NCI-H69 (cell line): Measurements from ENCODE around the gene GAS7.
"Not testable (repeated sequence)": the region's sequence is repeated elsewhere in the genome, so short reads cannot be mapped to it uniquely, and the experiment has no call there.

Experiments
- DNase-seq: peaks from one replicate; lab custom pipeline; 2025; lab: John Stamatoyannopoulos, UW

The GAS7 gene

DNA sequence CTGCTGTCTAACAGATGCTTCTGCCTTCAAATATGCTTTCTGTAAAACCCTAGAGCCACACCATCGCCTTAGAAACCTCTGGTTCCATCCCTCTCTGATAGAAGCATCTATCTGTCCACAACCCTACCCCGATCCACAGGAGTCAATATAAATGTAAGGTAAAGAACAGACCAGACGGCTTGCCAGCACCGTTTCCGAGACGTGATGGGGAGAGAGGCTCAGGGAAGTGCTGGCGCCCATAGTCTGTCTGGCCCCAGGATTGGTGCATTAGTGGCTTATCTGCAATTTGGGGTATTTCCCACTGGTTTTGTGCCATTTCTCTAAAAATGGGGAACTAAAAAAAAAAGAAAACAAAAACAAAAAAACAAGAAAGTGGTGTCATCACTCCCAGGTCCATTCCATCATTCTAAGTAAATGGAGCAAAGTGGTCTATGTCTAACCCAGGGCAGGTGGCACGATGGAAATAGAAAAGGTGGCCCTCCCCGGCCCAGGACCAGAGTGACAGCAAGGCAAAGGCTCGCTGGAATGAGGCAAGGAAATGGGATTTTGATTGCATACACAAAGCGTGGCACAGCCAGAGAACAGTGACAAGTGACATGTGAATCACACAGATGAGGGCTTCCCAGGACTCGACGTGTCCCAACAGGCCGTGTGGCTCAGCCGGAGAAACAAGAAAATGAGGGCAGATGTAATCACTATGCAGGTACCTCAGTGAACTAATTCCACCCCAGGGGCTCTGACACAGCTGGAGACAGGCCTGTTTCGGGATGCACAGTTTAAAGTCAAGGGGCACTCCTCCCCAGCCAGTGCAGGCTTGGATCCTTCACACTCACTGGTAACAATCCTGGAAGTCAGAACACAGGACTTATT lies 125.6 kb downstream of the GAS7 start:
- no peak for DNase-seq

DNA sequence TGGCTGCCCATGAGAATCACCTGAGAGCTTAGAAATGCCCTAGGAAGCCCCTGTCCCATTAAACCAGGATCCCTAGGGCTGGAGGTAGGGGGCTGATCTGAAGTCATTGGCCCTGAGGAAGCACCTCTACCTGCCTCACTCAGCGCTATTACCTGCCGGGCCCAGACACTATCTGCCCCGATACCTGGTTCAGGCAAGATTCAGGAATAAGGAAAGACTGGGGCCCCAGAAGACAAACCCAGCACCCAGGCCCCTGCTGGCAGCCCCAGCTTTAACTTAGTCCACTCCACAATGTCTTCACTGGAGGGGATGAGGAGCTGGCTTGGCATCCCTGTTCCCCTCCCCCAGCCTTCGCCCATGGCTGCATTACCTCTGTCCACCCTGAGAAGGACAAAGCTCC lies 126.3 kb downstream of the GAS7 start:
- no peak for DNase-seq

DNA sequence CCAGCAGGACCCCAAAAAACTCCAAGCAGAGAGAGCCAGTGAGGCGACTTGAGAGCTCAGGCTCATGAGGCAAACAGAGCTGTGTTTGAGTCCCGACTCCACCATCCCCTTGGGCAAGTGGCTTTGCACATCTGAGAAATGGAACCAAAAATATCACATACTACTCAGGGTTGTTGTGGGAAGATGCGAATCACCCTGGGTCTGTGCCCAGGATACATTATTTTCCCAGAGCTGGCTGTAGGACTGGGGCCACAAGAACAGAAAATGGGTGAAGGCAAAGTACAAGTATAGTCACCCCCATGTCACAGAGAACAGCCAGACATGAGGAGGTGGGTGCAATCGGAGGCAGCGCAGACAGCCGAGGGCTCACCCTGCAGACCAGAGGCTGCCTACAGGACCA lies 127.3 kb downstream of the GAS7 start:
- DNase-seq = no peak

DNA sequence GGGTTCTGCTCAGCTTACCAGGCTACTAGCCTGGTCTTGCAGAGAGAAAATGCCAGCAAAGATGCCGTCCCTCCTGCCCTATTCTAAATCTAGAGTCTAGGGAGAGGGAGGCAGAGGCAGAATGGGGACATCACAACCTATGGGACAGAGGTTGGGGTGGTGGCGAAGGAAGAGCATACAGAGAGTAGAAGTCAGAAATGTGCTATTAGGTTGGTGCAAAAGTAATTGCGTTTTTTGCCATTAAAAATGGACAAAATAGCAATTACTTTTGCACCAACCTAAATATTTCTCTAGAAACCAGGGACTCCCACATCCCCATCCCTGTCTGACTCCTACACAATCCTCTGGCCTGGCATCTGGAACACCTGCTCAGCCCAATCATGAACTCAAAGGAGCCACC lies 127.7 kb downstream of the GAS7 start:
- DNase-seq = no peak

DNA sequence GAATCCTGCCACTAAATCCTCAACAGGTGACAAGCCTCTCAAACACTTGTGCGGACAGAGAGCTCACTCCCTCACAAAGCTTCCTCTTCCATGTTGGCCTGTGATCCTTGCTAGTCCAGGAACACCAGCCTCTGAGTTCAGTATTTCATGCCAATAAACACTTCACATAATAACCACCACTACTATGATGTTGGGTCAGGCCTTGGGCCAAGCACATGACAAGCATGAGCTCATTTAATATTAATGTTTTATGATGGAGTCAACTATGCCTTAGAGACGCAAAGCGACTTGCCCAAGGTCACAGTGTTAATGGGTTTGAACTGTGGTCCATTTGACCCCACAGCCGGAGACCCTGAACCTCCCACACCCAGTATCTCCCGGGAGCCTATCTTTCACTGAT lies 129.1 kb downstream of the GAS7 start:
- no peak for DNase-seq

DNA sequence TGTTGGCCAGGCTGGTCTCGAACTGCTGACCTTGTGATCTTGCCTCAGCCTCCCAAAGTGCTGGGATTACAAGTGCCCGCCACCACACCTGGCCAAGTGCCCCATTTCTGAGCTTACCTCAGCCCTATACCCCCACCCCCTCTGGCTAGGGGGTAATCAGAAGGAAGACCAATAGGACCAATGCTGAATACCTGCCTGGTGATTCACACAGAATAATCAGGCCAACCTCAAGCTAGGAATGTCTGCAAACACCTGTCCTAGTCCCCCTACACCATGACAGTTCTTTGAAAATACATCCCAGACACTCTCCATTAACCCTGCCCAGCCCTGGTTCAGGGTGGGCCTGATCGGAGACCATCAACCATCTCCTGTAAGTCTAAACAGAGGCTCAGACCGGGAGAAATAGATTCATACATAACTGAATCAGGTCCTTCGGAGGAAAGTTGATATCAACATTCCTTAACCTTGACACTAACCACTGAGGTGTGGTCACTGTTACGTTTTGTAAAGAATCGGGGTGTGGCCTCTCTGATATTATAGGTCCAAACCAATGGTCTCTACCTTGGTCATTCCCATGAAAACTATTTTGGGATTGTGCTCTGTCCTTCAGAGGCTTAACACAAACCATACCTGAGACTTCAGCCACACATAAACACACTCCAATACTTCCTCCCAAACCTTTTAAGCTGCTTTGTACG lies 130.8 kb downstream of the GAS7 start:
- no peak for DNase-seq

DNA sequence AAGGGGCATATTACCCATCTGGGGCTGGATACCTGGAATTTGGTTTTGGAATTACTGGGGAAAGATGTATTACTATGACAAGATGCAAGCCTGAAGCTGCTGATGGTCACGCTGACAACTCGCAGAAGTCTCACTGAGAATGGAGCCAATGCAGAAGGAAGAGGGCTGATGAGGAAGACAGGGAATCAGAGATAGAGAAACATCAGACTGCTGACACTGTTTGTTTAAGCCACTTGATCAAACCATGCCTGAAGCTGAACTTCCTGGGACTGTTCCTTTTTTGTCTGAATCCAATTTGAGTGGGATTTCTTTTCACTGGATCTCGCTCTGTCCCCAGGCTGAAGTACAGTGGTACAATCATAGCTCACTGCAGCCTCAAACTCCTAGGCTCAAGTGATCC lies 133.9 kb downstream of the GAS7 start:
- no peak for DNase-seq

DNA sequence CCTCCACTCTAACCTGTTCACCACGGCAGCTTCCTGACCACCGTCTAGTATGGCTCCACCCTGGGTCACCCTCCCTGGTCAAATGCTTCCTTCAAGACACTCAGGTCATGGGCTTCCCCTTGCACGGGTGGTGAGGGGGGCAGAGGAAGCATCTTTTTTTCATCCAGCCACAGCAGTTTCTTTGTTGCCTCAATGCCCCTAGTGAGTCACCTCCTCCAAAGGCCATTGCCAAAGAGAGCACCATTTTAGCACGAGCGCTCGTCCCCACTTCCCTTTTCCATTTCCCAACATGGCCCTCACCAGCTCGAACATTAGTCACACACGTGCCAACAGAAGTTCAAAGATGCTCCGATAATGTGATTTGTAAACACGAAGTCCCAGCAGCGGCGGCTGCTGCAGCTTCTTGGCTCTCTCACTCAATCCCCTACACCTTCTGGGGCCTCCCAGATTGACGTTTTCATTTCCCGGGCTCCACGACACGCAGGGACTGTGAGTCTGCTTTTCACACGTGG lies 134.6 kb downstream of the GAS7 start:
- DNase-seq = no peak

DNA sequence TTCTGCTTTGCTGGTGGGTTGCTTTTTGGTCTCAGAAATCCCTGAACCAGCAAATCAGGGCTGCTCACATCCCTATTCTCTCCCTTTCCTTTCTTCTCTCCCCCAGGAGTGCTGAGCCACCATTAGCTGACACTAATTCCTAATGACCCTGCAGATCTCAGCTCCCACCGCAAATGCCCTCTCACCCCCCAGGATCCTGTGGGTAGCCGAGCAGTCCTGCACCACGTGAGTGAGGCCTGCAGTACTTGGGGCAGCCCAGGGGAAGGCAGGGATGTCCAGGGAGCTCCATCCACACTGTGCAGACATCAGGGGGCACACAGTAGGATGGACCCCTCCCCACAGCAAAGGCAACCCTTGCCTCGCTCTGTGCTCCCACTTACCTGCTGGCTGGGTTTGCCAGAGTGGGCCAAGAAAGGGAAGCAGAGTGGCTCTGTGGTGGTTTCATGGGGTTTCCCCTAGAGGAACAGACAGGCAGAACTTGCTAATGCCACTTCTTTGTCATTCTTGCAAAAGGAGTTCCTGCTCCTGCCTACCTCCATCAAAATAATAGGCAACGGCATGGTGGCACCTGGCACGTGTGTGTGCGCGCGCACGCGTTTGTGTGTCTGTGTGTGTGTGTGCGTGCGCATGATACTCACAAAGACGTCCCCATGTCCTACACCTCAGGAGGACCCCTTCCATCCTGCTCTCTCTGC lies 135.6 kb downstream of the GAS7 start:
- no peak for DNase-seq

DNA sequence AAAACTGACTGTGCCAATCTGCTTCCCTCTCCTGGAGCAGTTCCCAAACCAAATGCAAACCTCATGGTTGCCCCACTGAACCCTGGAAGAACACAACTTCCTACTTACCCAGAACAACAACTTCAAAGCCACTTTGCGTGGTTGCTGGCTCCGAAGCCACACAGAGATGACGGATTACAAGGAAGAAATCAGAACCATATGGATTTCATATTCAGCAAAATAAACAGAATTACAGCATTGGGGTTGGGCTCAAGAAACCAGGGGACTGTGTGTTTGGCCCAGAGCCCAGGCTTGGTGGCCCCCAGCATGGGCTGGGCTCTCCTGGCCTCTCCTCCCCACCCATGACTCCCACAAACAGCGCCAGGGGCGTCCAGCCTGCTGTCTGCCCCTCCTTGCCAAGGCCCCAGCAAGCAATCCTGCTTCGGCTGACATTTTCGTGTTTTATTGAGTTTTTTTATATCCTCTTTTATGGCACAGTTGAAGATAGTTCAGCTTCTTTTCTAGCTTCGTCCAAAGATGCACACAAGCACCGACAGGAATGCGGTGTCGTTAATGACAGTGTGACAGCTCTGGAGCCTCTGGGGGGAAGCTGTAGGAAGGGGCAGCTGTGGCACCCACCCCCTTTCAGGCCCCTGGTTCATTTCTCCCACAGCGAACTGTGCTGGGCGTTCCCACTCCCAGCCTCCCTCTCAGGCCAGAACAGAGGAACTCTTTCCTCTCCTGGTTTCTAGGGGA lies 137.1 kb downstream of the GAS7 start:
- DNase-seq = no peak

DNA sequence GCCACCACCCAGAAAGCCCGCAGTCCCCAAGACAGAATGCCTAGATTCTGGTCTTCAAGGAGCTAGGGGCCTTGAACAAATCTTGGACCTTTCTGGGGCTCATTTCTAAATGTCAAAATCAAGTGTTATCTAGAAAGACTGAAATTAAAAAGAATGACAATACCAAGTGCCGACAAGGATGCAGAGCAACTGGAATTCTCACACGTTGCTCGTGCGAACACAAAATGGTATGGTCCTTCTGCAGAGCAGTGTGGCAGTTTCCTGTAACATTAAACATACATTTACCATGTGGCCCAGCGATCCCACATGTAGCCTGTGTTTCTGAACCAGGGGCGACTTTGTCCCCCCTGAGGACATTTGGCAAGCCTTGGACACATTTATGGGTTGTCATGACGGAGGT lies 137.9 kb downstream of the GAS7 start:
- DNase-seq = no peak

DNA sequence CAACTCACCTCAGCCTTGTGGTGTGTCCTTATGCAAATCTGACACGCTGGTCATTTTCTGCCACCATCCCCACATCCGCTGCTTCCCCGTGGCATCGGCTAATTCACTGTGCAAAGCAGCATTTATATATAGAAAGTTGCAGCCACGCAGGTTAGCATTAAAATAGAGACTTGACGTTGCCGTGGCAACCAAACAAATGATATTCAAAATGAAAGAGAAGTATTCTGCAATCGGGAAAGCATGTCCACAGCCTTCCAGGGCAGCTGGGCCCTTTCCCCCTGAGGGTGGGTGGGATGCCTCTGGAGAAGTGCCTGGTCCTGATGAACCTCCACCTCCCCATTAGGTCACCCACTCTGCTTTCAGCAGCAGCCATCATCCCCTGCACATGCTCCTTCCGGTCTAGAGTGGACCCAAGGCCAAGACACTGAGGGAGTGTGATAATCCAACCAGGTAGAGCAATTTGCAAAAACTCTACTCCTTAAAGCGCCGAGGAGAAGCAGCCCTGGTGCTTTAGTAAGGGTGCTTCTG lies 138.7 kb downstream of the GAS7 start:
- DNase-seq = no peak

DNA sequence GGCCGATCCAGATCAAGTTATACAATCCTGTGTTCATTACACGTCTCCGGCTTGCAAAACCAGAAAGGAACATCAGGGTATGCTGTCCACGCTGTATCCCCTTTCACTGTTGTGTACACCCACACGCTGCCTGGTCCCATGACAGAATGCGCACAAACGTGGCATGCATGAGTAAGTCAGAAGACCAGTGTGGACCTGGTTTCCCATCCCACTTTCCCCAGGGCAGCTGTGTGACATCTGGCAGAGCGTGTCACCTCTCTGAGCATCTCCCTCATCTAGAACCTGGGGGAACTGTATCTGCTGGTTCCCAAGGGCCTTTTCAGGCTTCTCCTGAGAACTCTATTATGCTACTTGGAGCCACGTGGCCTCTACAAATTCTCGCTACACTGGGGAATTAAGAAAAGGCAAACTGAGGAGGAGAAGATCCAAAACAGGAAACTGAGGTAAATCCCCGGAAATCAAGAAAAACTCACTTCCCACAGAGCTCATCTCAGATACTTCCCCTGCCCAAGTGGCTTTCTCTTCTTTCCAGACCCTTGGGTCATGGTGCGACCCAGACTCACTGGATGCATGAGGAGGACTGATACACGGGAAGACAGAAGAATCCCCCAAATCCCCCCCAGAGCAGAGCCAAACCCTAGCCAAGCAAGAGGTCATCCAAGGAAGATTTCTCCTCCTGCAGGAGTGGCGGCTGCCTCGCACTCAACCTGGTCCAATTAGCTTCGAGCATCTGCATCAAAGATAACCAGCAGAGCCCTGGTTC lies 139.3 kb downstream of the GAS7 start:
- DNase-seq = no peak

DNA sequence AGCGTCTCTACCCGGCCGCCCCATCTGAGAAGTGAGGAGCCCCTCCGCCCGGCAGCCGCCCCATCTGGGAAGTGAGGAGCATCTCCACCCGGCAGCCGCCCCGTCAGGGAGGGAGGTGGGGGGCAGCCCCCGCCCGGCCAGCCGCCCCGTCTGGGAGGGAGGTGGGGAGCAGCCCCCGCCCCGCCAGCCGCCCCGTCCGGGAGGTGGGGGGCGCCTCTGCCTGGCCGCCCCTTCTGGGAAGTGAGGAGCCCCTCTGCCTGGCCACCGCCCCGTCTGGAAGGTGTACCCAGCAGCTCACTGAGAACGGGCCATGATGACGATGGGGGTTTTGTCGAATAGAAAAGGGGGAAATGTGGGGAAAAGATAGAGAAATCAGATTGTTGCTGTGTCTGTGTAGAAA lies 140.9 kb downstream of the GAS7 start:
- not testable (repeated sequence) for DNase-seq

DNA sequence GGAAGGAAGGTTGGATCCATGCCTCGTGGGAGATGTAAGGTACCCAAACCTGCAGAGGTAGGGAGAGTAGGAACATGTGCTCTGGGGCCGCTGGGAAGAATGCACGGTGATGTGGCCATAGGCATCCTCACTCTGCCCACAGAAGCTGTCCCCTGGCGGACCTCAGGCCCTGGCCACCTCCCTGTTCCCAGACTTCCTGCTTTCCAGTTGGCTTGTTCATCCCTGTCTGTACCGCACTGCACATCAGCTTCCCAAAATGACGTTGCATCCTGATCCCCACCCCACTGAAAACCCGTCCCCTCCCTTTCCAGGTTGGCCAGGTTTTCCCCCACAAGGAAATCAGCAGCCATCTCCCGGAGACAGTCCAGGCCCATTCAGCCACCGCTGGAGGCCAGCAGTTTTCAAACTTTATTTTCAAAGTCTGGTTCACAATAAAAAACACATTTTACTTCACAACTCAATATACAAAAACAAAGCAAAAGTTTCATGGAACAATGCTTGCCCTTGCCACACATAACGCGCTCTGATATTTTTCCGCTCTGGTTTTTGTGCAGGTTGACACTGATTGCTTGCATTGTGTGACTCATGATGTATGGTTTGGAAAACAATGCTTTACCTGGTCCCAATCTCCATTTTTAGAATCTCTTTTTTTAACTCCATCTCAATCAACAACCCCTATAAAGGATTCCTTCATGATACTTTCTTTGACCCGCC lies 143.0 kb downstream of the GAS7 start:
- DNase-seq = no peak

DNA sequence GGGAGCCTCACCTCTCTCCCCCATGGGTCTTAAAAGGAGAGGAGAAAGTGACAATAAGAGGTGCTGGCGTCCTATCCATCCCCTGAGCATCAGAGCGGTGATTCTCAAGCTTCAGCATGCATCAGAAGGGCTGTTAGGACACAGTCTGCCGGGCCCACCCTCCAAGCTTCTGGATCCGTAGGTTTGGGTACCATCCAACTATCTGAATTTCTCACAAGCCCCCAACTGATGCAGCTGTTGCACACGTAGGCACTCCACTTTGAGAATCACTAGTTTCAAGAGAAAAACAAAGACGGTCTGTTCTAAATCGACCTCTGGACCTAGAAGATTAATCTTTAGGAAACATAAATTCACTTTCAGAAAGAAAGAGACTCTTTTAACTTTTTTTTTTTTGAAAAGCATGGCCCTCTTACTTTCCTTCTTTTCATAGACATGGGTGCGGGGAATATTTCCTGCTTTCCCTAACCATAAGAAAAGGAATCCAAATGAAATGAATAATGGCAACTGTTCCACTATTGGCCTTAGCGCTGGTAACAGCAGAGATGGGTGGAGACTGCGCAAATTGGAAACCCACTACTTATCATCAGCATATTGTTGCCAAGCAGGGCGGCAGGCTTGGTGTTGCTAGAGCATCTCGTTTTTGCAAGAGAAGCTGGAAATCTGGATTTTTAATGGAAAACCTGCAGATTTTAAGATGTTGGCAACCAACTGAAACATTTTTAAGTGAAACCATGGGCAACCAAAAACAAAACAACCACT lies 144.4 kb downstream of the GAS7 start:
- DNase-seq = no peak

DNA sequence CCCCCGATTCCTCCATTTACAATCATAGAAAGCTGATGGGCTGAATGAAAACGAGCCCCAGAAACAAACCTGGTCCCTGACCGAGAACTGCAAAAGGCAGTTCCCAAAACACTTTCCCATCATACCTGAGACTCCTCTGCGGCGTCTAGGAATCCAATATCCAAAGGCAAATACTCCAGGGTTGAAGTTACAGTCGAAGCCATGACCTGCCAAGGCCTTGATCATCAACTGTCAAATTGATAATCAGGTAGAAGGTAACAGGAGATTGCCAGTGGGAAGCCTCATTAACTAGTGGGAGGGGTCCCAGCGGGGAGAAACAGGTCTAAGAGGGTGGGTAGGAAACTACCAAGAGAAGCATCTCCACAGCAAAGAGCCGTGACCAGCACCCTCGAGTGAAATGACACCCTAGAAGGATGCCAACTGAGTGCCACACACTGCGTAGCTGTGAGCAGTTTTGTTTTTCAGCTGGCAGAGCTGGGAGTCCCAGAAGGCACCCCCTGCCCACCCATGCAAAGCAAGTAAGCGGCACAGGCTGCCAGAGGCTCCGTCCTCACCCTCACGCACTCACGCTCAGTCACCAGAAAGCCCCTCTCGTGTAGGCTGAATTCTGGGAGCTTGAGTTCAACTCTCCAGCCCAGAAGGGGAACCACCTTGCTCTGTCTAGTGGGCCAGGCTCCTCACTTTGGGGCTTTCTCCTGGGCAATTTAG lies 146.1 kb downstream of the GAS7 start:
- DNase-seq = no peak

DNA sequence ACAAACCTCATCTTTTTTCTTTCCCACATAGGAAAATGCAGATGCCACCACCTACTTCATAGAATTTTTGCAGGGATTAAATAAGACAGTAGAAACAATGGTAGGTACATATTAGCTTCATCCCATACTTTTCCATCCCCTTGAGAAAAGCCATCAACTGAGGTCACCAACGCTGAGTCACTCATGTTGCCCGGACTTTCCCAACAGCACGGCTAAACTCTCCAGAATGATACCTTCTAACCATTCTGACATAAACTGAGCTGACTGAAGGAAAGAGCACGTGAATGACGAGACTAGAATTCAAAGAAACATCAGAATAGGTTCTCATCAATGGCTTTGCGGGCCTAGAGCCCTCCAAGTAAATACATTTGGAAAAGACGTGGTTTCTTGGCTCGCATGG lies 147.3 kb downstream of the GAS7 start:
- DNase-seq = no peak

DNA sequence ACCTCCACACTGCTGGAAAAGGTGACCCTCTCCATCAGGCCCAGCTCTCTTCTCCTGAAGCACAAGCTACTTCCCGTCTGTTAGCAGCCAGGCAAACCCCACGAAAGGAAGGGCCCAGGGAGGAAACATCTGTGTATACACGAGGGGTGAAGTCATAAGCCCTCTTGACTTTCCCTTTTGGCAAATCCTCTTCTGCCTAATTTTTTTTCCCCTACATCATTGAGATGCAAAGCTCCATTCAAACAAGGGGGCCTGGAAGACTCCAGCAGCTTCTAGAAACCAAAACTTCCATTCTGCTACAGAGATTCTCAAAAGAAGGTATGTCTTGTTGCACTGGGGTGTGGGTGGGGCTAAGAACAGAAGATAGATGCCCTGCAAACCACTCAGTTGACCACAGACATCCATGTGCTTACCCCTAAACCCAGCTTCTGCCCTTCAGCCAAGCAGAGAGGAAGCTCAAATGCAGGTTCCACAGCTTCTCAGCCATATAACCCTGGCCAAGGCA lies 147.8 kb downstream of the GAS7 start:
- DNase-seq = no peak
